GM18499 (cell line): ENCODE results near the gene DDR2.

Experiments used
- ATAC-seq: cut with Tn5 transposase; IDR thresholded peaks from one replicate; pipeline ENCODE4 v1.9.1; 2021; ENCODE audit warnings: moderate number of reproducible peaks; ENCODE audit not compliant: insufficient read depth, unreplicated experiment

DDR2 gene

DNA sequence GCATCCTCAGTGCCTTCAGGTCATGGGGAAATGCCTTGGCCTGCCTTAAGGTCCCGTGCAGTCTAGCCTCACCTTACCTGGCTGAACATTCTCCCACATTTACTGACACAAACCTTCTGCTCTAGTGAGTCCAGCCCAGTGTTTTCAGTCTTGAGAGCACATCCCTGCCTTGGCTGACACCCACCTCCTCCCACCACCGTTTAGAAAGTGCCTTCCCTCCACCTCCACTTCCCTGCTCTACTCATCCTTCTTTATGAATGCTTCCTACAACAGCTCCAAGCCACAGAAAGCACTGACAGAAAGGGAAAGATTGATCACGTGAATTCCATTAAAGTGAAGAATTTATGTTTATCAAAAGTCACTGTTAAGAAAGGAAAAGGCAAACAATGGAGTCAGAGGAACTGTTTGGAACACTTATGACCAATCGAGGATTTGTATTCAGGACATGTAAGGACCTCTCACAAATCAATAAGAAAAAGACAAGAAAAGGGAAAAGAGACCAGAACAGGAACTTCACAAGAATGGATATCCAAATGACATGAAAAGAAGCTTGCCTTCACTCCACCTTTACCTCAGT lies 59.8 kb downstream of the DDR2 start:
- no peak for ATAC-seq

DNA sequence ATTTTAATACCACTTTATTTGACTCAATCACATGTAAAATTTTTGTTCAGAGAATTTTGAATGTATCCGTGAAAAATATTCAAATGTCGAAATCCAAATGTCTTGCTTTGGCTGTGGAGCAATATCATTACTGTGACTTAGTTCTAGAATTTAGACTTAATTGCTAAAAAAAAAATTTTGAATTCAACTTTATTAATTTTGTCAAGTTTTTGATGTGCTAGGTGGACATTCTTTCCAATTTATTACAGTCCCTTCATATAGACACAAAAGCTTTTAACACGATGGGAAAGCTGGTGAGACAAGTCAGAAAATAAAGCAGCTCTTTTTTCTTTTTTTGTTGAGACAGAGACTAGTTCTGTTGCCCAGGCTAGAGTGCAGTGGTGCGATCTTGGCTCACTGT lies 62.6 kb downstream of the DDR2 start:
- ATAC-seq = no peak

DNA sequence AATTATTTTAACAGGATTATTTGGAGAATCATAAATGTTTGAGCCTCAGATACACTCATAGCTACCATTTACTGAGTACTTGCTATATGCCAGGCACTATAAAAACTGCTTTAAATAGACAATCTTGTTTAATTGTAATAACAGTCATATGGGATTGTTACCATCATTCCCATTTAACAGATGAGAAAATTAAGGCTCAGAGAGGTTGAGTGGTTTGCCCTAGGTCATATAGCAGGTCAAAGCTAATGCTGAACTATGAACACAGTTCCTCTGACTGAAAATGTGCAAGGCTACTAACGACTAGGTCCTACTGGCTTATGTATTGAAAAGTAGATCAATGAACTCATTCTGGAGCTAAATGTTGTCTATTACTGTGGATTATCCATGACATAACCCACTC lies 63.4 kb downstream of the DDR2 start:
- ATAC-seq = no peak

DNA sequence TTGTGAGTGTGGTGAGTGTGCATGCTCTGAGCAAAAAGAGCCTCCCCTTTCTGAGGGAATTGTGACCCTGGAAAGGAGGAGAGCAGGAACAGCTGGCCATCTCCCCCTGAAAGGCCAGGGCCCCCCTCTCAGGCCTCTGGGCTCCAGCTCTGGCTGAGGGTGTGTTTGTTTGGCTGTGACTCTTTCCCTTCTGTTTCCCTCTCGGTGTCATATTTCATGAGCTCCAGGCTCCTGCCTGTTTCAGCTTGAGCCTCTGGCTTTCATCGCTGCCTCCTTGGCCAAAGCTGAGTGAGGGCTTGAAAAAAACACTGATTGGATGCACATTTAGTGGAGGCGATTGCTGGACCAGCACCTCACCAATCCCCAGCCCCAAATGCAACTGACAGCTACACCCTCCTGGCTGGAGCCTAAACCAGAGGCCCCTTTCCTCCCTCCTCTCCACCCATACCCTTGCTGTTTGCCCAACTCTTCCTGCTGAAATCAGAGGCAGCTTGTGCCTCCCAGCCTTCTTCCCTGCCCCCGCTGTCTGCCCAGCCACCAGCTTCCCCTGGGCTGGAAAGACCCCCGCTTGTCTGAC lies 64.1 kb downstream of the DDR2 start:
- no peak for ATAC-seq

DNA sequence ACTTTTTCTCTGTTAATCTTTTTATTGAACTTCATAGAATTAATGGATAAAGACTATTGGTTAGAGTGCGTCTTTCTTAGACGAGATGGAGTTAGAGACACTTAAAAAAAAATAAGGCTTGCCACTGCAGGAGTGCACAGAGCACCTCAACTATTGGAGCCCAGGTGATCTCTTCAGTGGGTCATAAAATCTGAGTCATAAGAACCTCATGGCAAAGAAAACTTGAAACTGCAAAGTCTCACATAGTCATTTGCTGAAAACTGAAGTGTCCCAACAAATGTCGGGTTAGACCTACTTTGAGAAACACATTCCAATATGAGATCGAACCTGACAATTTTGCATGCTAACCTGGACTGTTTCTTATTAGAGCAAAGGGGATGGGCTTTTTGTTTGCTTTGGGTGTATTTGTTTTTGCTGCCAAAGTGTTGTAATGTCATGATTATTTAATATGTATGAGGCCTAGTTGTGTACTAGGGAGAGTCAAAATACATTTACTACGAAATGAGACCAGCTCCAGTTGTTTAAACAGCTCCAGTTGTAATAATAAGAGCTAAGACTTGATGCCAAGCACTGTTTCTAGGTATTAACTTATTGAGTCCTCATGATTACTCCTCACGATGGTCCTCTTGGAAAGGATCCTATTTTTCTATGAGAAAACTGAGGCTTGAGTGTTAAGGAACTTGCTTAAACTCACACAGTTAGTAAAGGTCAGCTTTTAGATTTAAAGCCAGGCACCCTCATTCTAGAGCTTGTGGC lies 65.1 kb downstream of the DDR2 start:
- ATAC-seq = no peak

DNA sequence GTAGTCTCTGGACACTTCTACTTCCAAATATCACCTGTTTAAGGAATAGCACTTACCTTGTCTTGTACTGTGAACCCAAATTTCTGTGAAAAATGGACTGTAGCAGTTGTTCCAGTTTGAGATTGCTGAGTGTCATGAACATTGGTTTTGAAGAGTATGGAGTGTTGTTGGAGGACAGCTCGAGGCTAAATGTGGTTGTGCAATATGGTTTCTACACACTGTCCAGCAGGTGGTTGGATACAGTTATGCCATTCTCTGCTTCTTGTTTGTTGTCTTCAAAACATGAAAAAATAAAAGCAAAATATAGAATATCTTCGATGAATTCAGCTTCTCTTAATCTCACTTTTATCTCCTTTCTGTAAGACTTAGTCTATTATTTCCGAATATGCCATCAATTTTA lies 67.1 kb downstream of the DDR2 start:
- no peak for ATAC-seq

DNA sequence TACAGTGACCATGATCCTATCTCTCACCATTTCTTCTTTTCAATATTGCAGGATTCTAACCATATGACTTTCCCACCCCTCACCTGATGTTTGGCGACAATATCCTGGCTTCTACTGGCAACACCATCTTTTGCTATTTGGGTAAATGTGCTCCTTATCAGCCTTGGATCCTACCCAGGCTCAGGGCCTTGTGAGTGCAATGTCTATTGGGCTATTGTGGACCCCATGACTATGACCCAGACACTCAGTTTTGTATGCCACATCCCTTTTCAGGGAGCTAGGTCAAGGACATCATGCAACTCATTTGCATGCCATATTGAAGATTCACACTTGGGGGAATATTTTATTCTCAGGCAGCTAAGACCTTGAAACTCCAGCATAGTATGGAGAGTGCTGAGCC lies 67.9 kb downstream of the DDR2 start:
- ATAC-seq = no peak

DNA sequence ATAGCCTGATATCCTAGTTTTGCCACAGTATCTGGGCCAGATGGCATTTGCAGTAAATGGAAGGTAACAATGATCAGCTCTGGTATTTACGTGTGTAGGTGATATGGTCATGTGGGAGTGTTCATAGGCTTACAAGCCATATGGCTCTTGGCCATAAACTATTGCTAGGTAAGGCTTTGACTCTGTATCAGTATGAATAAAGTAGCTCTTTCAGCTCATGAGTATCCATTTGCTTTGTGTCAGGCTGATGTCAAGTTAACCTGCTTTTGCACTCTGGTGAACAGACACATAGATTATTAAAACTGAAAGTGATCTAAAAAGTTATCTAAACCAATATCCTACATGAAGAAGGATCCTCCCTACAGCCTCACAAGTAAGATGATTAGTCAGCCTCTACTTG lies 69.0 kb downstream of the DDR2 start:
- no peak for ATAC-seq

DNA sequence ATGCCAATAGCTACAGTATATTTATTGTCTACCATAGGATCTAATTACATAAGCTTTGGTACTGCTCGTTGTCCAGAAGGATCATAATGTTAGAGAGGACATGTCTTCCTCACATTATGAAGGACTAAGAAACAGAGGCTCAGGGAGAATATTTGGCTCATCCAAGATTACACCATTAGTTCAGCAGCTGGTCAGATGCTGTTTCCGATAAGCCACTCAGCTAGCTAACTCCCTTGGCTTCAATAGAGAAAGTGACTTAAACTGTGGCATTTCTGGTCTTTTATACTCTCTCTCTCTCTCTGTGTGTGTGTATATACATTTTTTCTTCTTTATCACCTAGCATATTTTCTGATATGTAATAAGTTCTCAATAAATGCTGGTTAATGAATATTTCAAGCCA lies 70.4 kb downstream of the DDR2 start:
- no peak for ATAC-seq

DNA sequence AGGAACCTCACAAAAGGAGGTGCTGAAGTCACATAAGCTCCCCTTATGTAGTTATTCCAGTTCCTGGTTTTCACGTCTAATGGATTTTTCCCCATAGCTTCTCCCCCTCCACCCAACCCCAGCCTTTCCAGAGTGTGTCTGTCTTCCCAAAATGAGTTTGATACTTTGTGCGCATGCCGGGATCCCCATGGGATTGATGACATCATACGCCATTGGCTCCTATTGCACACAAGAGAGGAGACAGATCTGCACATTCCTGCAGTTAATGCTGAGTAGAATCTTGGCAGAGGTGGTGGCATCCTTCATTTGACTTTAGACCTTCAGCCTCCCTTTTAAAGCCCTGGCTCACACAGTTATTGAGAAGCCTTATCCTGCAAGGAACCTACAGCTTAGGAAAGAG lies 71.4 kb downstream of the DDR2 start:
- no peak for ATAC-seq

DNA sequence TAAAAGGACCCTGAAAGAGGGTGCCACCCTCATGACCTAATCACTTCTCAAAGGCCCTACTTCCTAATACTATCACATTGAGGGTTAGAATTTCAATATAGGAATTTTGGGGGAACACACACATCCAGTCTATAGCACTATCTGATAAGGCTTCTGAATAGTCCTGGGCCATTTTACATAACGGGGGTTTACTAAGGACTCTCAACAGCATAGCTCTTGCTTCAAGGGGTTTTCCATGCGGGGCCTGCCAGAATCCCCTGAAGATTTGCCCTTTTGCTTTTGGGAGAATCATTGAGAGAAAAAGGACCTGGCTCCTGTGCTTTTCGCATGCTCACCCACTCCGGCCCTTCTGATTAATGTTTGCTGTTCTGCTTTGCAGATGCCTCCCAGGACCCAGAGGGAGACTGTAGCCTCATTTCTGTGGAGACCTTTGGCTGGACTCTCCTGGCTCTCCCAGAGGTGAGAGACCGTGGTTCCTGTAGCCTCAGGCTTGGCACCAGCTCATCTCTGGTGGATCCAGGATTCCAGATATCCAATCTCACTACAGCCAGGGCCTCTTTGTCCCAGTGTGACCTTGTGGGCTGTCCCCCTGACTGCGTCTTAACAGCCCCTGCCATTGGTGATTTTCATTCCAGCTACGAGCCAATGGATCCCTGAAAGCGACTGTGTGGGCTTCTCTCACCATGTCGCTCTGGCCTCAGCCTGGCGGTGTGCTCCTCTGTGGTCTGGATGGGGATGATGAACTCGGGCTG lies 72.6 kb downstream of the DDR2 start:
- no peak for ATAC-seq

DNA sequence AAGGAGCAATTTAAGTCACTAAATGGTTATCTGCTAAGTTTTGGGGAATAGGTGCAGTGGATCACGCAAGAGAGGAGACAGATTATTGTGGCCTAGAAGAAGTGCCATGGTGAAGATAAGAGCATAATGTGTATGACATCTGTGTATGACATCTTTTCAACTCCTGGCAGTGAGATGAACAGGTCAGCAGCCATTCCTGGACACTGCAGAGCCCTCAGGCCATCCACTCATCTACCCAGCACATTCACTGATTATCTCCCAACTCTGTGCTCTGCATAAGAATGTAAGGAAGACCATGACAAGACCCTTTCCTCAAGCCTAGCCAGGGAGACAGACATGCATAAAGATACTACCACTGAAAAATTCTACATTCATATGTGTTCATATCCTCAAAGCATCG lies 73.7 kb downstream of the DDR2 start:
- ATAC-seq = no peak

DNA sequence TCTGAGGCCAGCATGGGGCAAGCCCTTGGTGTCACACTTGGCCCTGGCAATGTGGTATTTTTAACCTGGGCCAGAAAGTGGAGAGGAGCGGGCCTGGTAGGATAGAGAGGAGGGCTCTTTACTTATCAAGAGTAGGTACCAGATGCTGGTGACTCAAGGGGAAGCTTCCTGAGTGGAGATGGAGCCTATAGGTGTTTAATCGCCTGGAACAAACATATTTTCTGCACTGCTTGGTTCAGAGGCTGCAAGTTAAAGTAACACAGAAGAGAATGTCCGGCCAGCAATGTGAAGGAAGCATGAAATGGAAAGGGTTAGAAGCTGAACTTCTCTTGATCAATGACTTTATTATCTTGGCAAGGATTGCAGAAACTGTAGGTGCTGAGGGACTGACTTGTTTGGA lies 74.3 kb downstream of the DDR2 start:
- no peak for ATAC-seq

DNA sequence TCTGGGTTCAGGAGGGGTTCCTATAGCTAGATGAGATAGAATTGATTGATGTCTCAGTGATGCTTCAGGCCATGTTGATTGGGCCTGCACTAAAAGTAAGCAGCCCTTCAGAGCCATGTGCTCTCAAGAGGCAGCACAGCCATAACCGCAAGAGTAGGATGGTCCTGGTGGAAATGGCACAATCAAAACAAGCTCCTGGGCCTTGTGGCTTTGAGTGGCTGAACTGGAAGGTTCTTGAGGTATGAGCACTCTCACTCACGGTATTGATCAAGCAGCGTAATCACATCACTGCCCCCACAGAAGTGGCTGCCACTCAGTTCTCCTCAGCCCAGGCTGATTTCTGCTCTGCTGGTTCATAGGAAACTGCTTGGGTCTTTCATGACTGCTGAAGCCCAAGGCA lies 76.0 kb downstream of the DDR2 start:
- ATAC-seq = no peak

DNA sequence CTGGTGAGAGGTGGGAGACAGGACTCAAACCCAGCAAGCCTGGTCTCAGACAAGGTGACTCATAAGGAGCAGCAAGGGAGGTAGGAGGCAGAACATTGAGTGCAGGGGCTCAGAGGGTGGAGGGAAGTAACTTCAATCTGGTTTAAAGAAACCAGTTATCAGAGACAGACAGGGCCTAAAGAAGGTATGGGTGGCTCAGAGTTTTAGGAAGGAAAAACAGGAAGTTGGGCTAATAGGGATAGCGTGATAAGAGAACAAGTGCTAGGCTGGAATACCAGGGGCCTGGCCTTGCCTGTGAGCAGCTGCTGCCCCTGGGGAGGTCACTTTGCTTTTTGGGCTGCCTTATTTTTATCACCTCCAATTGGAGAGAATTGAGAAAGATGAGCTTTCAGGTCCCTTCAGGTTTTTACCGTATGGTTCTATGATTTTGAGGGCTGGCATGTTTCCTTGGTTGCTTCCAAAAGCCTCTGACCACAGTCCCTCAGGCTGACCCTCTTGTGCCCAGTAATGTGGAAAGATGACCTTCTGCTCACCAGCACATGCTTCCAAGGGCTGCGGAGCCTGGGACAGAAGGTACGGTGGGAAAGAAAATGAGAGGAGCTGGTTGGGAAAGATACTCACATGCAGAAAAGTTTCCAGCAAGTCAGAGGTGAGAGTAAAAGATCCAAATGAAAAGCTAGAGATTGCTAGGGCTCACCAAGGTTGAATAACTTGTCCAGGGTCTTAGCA lies 77.0 kb downstream of the DDR2 start:
- ATAC-seq = no peak

DNA sequence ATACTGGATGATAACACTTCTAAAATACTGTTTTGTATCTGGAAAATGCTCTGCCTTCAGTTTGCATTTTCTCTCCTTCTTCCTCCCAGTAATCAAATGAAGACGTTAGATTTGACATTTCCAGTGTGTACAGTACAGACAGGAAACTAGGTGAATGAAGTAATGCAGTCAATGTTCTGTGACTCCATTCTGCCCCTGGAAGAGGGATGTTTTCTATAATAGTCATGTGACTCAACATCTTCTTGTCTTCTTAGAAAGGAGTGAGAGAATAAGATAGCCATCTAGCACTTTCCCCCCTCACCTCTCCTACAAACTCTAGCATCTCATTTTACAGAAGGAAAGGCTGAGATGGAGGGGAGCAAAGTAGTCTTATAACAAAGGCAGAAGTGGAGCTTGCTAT lies 77.6 kb downstream of the DDR2 start:
- no peak for ATAC-seq

DNA sequence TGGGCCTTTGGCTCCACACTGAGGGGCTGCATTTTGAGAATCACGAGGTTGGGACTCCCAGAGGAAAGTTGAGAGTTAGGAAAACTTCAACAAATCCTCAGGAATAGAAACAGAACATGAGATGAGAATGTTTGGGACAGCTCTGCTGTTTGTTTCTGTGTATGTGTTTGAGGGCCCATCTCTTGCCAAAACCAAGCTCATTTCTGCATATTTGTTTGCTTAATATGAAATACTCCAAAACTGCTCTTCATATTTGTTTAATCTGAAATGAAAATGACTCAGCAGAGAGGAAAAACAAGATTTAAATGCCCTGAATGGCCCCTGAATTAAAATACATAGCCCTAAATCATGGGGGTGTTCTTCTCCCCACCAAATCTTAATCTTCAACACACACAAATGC lies 78.1 kb downstream of the DDR2 start:
- no peak for ATAC-seq

DNA sequence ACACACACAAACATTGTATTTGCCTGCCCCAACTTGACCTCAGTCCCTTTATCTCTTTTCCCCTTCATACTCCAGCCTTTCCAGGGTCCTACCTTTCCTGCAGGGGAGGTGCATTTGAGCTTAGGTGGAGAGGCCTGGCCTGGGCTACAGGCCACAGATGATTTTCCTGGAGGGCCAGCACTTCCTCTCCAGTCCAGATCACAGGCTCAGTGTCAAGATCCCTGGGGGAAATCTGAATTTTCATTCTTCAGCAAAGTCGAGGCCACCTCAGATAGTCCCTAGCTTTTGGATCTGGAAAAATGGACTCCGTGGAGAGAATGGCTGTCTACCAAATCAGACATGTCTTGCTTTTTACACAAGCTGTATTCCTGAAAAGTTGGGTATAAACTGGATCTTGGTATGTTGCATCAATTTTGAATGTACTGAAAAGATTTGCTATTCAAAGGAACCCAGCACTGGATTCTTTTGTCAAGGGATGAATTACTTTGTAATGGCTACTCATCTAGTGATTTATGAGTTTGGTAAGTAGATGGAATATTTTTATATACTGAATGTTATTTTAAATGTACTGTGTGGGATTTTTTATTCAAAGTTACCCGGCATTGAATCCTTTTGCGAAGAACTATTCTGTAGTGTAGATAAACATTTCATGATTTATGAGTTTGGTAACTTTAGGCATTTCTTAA lies 78.7 kb downstream of the DDR2 start:
- no peak for ATAC-seq

DNA sequence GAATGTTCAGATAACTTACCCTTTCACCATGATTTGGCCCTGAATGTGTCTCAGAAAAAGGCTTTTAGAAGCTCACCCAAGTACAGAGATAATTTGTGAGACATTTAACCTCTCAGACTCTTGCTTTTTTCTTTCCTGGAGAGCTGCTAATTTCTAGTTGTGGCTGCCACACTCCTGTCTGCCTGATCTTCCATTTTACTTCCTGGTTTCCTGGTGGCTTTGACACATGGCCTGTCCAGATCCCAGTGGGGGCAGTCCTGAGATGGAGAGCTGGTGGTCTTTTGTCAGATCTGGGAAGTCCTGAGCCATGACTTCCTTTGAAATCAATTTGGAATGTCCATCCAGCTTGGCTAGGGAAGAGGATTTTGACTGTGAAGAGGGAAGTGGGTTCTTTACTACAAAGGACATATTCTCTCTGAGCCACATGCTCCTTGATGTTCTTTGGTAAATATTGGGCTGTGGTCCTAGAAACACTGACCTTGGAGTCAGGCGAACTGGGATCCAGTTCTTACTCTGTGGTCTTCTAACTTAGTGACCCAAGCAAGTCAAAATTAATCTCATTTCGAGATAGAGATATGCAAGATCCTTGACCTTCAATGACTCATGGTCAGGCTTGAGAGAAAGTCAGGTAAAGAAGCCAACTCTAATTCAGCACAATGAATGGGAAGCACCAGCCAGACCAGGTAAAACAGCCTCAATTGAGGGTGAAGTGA lies 80.2 kb downstream of the DDR2 start:
- ATAC-seq = no peak

DNA sequence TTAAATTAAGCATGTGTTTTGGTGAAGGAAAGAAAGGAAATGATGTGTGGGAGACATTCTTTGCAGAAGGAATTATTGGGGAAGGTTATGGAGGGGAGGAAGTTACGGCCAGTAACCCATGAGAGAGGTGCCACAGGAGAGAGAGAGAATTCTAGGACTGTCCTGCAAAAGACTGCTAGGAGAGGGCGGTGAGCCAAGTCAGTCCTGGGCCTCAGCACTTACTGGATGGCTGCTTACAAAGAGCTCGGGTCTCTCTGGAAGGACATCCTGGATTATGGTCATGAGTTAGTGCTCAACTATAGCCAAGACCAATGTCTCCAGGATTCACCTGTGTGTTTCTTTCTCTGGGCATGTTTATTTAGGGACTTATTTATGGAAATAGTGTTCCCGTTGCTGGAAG lies 83.9 kb downstream of the DDR2 start:
- no peak for ATAC-seq
